OCI-LY3 (cell line): ENCODE results near the gene LRRC34.

Experiments used
- H2AFZ ChIP-seq: fragments of 200-600, 300-600 bp; shearing (Covaris generic); 2 replicates; pipeline ENCODE4 v1.6.0; 2014; ENCODE audit warnings: antibody characterized with exemption, low read depth, low read length
- H3K27ac ChIP-seq: fragments of 200-600, 300-600 bp; sonication (generic); 2 replicates; pipeline ENCODE4 v1.5.1; 2014; ENCODE audit warnings: mild to moderate bottlenecking, low read length, moderate library complexity, mixed read lengths
- H3K27me3 ChIP-seq: fragments of 200-600, 300-600 bp; sonication (generic); 2 replicates; pipeline ENCODE4 v1.6.1; 2014; ENCODE audit warnings: low read depth, low read length, mixed read lengths
- H3K36me3 ChIP-seq: fragments of 200-600, 300-600 bp; sonication (generic); replicated peaks from 2 replicates; pipeline ENCODE3; 2014; ENCODE audit warnings: low read depth, low read length, mixed read lengths
- H3K4me1 ChIP-seq: fragments of 300-600, 200-600 bp; sonication (generic); 2 replicates; pipeline ENCODE4 v1.6.1; 2014; ENCODE audit warnings: low read length, mixed read lengths
- H3K4me2 ChIP-seq: fragments of 200-600, 300-600 bp; sonication (generic); 2 replicates; pipeline ENCODE4 v1.6.1; 2014; ENCODE audit warnings: low read length, mixed read lengths
- H3K4me3 ChIP-seq: fragments of 300-600, 200-600 bp; sonication (generic); 2 replicates; pipeline ENCODE4 v1.5.1; 2014; ENCODE audit warnings: antibody characterized with exemption, mild to moderate bottlenecking, low read length, moderate library complexity
- H3K79me2 ChIP-seq: fragments of 300-600, 200-600 bp; shearing (Covaris generic); 2 replicates; pipeline ENCODE4 v1.6.1; 2014; ENCODE audit warnings: mild to moderate bottlenecking, low read length, mixed read lengths
- H3K9ac ChIP-seq: fragments of 300-600, 200-600 bp; shearing (Covaris generic); 2 replicates; pipeline ENCODE4 v1.6.0; 2014; ENCODE audit warnings: mild to moderate bottlenecking, low read length, moderate library complexity
- H3K9me3 ChIP-seq: fragments of 200-600, 300-600 bp; shearing (Covaris generic); 2 replicates; pipeline ENCODE4 v1.6.1; 2014; ENCODE audit warnings: low read length, mixed read lengths; ENCODE audit not compliant: insufficient read depth
- H4K20me1 ChIP-seq: fragments of 200-600, 300-600 bp; sonication (generic); 2 replicates; pipeline ENCODE4 v1.6.1; 2016; ENCODE audit warnings: low read length, mixed read lengths; ENCODE audit not compliant: insufficient read depth
- CTCF ChIP-seq: fragments of 200-600, 300-600 bp; sonication (generic); IDR thresholded peaks from 2 replicates; pipeline ENCODE4 v1.5.1; 2014; ENCODE audit warnings: antibody characterized with exemption, low read length, low read depth
- EZH2phosphoT487 ChIP-seq: fragments of 200-600 bp; shearing (Covaris generic); IDR thresholded peaks from 2 replicates; pipeline ENCODE4 v1.6.1; 2018; ENCODE audit warnings: antibody characterized with exemption, mixed run types, low read depth

LRRC34 gene

GRCh38 chr3:169842960-169843359, 30.3 kb upstream of the LRRC34 start:
- H3K79me2 ChIP-seq, result no peaks in the 10 kb centered on the region
- no peak overlapping the region for H3K27ac ChIP-seq
- H4K20me1 ChIP-seq, result no peaks in the 10 kb centered on the region
- H2AFZ ChIP-seq, result no peak overlapping the region
- H3K4me3 ChIP-seq, result no peak overlapping the region
- H3K27me3 ChIP-seq, result peaks cover 57% of the 10 kb centered on the region
- H3K4me2 ChIP-seq, result no peak overlapping the region
- H3K4me1 ChIP-seq, result peaks cover 27% of the 10 kb centered on the region
- TF ChIP-seq CTCF, result no peak
- no peak for TF ChIP-seq EZH2phosphoT487
- no peak overlapping the region for H3K9ac ChIP-seq
- no peaks in the 10 kb centered on the region for H3K9me3 ChIP-seq
- H3K36me3 ChIP-seq, result no peaks in the 10 kb centered on the region

- peaks cover 48% of the 10 kb centered on the region for H3K27me3 ChIP-seq
- H4K20me1 ChIP-seq, result no peaks in the 10 kb centered on the region
- no peak overlapping the region for H3K4me3 ChIP-seq
- peaks cover 17% of the 10 kb centered on the region for H3K4me1 ChIP-seq
- TF ChIP-seq CTCF, result no peak
- no peak for TF ChIP-seq EZH2phosphoT487
- H2AFZ ChIP-seq, result no peak overlapping the region
- no peaks in the 10 kb centered on the region for H3K79me2 ChIP-seq
- no peaks in the 10 kb centered on the region for H3K36me3 ChIP-seq
- H3K9me3 ChIP-seq, result no peaks in the 10 kb centered on the region
- no peak overlapping the region for H3K4me2 ChIP-seq
- no peak overlapping the region for H3K9ac ChIP-seq
- H3K27ac ChIP-seq, result no peak overlapping the region
Measured at GRCh38 chr3:169841171-169841570, 28.5 kb upstream of the LRRC34 start.

- Histone ChIP-seq H3K9me3 (no peaks in the 10 kb centered on the region), H3K27ac (no peak overlapping the region), H3K4me3 (no peak overlapping the region), H3K9ac (no peak overlapping the region), H3K79me2 (no peaks in the 10 kb centered on the region), H3K27me3 (peaks cover 35% of the 10 kb centered on the region), H4K20me1 (no peaks in the 10 kb centered on the region), H2AFZ (no peak overlapping the region), H3K36me3 (peaks cover 3% of the 10 kb centered on the region), H3K4me2 (no peak overlapping the region), H3K4me1 (peaks cover 22% of the 10 kb centered on the region)
- no peak for TF ChIP-seq CTCF
- TF ChIP-seq EZH2phosphoT487, result no peak
Measured at GRCh38 chr3:169838511-169839030, 25.9 kb upstream of the LRRC34 start.

- Histone ChIP-seq H2AFZ (0 out of 2 replicates have a peak overlapping the region, but pooled peaks have one; percentile 96), H3K4me3 (no peak overlapping the region), H3K4me2 (no peak overlapping the region), H3K9me3 (no peaks in the 10 kb centered on the region), H3K36me3 (peaks cover 3% of the 10 kb centered on the region), H3K27ac (no peak overlapping the region), H3K4me1 (peaks cover 22% of the 10 kb centered on the region), H4K20me1 (no peaks in the 10 kb centered on the region), H3K79me2 (no peaks in the 10 kb centered on the region), H3K27me3 (peaks cover 34% of the 10 kb centered on the region), H3K9ac (no peak overlapping the region)
- no peak for TF ChIP-seq EZH2phosphoT487
Measured at GRCh38 chr3:169836942-169837275, 24.2 kb upstream of the LRRC34 start.
